SK-N-DZ (cell line): ENCODE measurements around the gene TP53I13.

ENCODE experiments used
- DNase-seq: peaks from one replicate; pipeline ENCODE4 v3.0.0-alpha.2; 2015; ENCODE audit warnings: low spot score

The TP53I13 gene

DNA sequence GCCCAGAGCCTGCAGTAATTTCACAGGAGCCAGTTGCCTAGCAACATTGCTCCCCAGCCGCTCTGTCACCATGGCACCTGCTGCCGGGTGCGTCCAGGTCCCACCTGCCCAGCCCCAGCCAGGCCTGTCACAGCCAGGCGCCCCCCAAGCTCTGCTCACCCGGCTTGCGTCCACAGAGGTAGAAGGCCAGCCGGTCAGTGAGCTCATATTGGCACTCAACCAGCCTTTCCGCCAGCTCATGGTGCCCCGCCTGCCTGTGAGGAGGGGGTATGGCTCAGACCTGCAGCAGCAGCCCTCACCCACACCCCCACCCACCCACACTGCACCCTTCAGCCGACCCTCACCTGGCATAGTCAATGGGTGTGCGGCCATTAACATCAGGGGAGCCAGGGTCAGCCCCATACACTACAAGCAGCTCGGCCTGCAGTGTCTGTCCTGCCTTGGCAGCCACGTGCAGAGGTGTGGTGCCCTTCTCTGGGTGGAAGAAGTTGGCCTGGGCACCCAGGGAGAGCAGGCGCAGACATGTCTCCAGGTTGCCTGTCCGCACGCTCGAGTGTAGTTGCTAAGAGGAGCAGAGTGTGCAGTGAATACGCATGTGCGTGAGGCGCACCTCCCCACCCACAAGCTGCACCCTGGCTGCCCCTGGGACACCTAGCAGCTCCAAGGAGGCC lies 13.2 kb downstream of the TP53I13 start:
- no peak for DNase-seq

DNA sequence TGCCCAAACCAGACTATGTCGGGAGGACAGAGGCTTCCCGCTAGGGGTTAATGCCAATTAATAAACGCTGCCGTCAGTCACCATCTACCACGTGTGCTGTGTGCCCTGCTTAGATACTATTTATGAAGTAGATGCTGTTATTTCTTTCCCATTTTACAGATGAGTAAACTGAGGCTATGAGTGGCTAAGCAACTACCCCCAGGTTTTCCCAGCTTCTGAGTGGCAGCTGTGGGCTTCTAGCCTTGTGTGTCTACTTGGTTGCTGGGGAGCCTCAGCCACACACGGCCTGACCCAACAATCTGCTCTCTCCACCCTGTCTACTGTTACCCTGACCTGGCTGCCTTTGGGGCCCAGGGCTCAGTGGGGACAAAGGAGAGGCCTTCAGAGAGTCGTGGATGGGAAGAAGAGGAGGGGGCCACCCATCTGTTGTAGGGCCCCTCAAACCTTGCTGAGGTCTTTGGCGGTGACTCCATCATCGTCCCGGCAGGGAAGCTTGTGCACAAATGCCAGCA lies 13.8 kb downstream of the TP53I13 start:
- no peak for DNase-seq

DNA sequence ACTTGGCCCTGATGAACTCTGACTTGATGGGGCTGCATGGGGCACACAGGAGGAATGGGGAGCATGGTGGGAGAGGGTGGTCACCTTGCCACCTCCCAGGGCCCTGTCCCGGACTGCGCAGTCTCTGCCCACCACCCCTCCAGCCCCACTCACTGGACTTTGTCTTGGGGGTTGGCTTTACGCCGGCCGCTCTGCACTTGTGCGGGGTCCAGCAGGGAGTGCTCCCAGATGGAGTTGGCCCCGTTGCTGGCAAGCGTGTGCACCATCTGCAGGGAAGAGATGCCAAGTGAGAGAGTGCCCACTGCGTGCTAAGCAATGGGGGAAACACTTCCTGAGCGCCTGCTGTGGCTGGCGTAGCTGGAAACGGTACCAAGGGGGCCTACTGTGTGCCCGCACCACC lies 14.3 kb downstream of the TP53I13 start:
- no peak for DNase-seq

DNA sequence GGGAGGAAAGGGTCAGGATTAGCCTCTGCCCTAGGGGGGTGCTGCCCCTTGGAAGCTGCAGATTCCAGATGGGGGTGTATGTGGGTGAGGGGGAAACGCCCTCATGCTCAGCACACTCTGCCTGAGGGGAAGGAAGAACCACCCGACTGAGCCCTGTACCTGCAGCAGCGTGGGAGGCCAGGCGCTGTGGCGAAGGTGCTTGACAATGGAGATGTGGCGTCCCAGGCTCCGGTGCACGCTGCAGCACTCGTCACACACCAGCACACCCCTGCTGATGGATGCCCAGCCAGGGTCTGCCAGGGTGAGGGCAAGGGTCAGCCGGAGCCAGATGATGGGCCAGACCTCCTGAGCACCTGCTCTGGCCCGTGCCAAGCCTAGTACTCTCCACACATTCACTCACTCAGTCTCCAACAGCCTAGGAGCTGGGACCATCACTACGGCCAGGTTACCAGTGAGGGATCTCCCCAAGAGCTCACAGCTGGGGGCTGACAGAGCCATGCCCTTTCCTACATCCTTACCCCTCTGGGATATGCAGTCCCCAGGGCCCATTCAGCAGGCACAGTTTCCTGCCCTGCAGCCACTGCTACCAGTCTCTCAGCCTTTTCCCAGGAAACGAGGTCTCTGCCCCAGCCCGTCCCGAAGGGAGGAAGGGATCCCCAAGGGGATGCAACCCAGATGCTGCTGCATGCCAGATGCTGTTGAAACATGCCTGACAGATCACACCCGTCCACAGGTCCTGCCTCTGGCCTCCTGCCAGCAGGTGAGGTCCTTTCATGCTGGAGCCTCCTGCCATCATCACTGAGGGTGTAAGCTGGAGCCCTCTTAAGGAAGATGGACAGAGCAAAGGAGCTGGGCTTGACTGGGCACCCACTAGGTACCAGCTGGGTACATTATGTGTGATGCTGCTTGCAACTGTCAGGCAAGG lies 15.1 kb downstream of the TP53I13 start:
- DNase-seq, result no peak

DNA sequence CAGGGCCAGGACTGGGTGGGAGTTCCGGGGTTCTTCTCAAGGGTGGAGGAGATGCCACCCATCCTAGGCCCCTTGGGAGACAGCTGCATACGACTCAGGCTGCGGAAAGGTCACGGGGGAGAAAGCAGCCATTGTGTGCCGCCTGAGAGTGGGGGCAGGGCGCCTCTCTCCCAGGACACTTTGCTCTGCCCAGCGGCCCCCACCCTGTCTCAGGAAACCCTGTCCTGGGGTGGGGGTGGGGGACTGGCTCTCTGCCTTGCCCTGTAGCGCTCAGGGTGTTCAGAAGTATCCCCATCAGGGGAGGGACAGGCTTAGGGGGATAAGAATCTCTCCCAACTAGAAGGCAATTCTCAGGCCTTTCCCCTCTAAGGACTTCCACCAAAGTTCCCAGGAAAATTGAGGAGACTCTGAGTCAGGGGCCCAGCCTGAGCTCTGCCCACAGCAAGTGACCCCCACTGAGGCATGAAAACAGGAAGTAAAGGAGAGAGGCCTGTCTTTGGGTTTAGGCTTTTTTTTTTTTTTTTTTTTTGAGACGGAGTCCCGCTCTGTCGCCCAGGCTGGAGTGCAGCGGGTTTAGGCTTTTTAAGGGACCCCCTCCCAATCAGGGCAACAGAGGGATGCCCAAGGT lies 16.1 kb downstream of the TP53I13 start:
- DNase-seq, result no peak

DNA sequence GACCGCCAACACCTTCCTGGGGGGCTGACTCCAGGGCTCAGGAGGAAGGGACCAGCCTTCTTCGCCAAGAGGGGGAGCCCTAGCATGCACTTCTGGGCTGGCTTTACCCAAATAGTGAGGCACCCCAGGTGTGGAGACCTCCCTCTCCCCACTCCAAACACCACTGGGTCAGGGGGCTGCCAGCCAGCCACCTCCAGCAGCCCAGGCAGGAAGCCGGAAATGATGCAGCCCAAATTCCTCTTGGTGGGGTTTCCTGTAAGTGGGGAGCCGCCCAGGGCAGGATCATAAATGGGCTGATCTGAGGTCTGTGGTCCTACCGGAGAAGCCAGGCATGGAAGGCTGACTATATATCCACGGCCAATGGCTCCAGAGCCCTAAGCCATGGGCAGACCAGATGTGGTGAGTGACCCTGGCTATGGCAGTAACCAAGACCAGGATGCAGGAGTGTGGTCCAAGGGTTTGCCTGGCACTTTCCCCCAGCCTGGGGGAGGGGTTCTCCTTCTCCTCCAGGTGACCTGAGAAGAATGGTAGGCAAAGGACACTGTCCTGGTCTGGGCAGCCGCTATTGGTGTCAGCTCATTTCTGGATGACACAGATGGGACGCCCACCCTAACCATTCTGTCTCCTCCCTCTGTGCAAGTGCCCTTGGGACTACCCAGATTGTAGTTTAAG lies 16.7 kb downstream of the TP53I13 start:
- DNase-seq, result no peak

DNA sequence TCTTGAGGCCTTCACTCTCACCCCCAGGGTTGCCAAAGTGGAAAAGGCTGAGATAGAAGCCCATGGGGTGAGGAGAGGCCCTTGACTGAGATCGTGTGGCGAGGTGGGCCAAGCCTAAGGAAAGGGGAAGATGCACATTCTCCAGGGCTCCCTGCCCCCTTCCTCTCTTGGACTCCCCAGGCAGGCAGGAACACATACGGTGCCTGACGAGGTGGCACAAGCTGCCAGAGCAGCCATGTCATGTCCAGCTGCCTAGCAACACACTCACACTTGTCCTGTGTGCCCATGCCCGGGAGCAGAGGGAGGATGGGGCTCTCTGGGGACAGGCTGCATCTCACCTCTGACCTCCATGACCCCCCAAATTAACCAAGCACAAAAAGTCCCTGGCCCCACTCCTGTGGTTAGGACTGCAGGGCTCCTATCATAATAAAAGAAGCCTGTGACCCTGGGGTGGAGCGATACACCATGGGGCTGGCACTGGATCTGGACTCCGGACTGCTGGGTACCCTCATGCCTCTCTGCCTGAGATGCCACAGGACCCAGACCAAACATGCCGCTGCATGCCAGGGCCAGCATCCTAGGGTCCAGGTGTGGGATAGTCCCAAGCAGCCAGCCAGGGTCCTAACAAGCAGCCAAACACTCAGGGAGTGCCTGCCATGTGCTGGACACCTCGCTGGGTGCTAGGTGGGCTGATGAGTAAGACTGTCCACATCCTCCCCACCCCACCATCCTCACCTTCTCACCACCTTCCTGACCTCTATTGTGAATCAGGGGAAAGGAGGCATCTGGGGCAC lies 18.4 kb downstream of the TP53I13 start:
- no peak for DNase-seq

DNA sequence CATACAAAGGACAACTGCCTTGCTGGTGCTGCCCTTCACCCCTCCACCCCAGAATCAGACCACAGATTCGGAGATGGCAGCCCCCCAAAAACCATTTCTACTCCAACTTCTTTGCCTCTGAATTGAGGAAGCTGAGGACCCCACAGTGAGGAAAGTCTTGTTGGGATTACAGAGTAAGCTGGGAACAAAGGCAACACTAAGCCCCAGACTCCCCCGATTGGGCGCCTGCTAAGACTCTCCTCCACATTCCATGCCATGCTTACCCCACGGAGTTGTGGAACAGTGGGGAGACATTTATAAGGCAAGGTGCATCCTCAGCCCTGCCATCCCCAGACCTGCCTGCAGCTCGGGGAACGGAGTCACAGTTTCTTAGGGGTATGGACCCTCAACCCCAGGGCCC lies 19.1 kb downstream of the TP53I13 start:
- DNase-seq, result no peak

DNA sequence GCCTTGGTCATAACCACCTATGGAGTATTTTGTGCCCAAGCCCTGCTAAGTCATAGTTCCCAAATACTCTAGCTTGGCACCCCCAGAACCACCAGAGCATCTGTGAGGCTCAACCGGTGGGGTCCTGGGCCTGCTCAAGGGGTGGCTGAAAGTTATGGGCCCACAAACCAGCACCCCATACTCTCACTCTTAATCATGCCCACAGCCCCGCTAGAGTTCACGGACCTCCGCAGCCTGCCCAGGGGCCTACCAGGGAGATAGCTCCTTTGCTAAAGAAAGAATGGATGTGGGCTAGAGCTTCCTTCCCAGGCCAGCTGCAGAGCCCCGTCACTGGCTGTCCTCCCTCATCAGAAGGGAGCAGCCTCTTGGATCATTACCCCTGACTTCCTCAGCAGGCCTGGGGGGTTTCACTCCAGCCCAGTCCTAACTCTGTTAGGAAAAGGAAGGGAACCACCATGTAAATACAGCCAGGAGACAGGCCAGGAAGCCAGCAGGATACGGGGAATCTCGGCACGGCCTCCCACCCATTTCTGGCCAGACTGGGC lies 19.6 kb downstream of the TP53I13 start:
- DNase-seq, result no peak

DNA sequence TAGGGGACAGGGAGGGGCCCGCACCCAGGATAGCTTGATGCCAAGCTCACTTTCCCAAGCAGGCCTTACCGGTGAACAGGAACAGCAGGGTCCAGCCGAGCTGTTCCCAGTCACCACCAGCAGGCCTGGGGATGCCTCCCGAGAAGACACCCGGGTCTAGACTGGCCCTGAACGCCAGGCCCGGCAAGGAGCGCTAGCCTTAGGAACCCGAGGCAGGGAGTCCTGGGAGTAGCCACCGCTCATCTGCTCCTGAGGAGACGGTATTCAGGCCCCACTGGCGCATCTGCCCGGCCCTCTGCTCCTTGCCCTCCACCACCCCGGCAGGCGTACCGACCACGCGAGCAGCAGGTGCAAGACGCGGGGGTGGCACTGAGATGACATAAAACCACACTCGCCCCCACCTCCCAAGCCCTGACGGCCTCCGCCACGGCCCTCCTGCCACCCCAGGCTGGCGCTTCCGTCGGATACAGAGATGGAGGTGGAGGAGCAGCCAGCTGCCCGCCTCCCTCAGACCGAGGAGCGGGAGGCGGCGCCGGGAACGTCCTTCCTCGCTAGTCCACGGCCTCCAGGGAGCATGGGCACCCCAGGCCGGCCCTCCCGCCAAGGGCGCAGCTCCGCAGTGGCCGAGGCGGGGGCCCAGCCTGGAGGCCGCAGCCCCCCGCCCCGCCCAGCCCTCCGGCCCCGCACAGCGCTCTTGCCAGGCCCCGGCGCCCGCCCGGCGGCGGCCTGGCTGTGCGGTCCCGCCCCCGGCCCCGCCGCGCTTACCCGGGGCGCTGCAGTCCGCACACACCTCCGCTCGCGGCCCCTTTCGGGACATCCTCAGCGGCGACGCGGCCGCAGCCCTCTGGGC lies 20.3 kb downstream of the TP53I13 start:
- no peak for DNase-seq

DNA sequence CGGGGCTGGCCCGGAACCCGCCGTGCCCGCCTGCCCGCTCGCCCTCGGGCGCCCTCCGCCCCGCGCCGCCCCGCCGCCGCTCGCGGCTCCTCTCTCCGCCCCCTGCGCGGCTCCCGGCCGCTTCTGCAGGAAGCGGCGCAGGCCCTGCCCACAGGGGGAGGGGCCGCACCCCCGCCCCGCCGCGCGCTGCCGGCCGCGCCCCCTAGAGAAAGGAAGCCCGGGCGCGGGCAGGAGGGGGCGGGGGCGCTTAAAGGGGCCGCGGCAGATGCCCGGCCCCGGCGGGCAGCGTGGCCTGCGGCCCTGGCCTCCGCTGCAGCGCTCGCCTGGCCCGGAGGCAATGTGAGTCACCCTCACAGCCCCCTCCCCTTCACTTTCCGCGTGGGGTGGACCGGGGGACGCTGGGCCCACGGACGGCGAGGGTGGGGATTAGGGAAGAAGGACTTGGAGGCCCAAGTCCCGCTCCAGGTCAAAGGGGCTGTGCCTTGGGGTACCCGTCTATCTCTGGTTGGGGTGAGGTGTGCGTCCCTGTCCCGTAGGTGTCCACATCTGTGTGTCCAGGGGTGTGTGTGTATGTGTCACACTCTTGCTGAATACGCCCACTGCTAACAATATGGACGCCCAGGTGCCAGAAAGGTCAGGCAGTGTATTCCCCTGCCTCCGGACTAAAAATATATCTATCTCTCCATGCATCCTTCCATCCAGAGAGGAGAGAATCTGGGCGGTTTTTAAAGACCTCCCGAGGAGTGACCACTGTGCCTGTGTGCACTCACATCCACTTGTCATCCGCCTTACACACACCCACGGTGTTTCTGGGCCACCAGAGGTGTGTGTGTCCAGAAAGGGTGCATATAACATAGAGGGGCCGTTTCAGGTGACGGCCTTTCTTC lies 21.3 kb downstream of the TP53I13 start, which contains the start of gene GIT1:
GIT1 (minus strand) TSS at position 125 of the 887 bp plus-strand sequence. CDS start 270 bp downstream, outside the sequence.
- DNase-seq, result peak; percentile 82

DNA sequence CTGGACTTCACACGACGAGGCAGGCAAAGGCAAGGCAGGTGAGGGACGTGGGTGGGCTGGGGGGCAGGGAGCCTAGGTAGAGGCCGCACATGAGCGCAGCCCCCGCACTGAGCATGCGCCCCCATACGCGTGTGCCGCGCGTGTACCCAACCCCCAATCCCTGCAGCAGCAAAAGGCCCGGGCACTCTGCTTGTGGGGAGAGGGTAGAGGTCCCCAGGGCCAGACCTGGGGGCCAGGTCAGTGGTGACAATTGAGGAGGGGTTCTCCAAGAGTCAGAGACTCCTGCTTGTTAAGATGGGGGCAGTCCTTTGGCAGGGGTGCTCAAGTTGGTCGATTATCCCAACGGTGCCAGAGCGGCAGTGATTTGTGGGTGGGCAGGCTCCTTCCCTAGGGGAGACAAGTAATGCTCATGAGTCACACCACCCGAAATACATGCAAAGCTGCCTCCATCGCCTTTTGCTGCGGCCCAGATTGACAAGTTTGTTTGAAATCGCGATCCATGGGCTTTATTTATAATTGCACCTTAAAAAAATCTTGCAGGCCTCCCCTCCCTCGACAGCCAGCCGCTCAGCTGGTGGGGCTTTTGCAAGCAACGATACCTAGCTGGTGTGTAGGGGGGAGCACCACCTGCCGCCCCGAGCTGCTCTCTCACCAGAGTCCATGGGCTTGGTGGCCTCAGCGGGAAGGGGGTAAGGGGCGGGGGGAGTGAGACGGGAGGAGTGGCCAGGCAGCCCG lies 22.1 kb downstream of the TP53I13 start:
- peak; percentile 61 for DNase-seq

DNA sequence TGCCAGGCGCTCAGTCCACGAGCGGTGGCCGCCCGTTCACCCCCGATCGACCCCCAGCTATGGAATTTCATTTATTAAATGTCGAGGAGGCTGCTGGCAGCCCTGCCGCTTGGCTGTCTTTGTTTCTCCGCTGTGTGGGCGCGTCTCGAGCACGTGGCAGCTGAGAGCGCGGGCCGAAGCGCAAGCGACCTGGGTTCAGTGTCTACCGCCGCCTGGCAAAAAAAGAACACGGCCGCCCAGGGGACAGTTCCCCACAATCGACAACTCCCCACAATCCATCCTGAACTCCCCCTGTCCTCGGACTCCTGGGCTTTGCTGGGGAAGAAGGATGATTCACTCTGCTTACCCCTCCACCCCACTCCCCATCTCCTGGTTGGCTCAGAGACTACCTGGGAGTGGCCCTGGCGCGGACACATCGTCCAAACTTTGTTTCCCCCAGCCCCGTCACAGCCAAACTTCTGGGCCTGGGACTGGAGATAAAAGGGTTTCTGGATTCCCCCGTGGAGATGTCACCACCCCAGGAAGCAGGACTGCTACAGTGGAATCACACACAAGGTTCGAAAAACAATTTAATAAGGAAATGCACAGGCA lies 22.7 kb downstream of the TP53I13 start:
- DNase-seq, result peak; percentile 78

DNA sequence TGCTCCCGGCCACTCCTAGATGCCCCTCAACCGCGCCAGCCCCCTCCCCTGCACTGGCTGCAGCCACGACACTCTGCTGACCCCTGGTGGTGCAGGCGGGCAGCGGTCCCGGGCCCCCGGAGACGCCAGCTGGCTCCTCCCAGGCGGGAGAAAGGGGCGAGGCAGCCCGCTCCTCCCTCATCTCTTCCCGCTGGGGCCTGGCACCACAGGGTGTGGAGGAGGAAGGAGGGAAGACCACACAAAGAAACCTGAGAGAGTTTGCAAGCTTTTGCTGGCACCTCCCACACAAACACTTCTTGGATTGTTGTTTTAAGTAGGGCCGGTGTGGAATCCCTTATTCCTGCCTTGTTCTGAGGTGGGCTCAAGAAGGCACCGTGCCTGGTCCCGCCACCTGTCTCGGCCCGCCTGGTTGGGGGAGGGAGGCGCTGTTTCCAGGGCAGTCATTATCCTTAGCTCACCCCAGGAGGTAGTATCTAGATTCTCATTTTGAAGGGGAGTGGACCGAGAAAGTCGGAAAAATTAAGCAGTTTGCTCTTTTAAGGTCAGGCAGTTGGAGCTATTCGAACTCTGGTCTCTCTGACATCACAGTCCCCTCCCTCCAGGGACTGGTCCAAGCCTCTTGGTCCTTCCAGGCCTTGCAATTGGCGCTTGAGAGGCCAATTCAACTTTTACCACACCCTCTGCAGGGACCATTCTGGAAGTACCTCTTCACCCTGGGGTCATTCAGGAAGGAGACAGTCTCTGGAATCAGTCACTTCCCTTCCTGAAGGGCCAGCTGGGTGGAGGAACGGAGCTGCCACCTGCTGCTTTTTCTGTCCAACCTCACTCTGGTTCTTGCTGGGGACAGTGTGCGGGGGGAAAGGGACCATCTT lies 23.5 kb downstream of the TP53I13 start:
- DNase-seq, result peak; percentile 92

DNA sequence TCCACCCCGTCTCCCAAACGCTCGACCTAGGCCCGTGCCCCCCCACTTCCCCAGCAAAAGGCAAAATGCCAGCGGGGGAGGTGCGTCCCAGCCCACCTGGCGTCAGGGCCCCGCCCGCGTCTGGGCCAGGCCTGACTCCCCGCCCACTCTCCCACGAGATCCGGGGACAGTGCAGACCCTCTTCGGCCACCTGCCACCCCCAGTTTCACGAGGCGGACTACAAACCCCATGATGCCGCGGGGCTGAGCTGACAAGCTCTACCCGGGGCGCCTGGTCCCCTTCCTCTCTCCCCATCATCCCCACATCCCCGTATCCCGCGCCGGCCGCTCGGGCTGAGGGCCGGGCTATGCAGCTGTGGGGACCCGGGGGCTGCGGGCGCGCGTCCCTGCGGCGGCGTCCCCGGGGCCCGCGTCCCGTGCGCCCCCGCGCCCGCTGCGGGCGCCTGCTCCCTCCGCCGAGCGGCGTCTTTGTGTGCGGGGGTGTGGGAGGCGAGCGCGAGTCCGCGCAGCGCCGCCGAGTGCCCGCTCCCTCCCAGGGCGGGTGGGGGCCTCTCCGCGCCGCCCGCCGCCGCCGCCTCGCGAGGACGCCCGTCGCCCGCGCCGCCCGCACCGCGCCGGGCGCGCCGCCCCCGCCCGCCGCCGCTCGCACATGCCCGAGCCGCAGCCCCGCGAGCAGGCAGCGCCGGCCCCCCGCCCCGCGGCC lies 24.5 kb downstream of the TP53I13 start, which contains the start of gene ANKRD13B:
ANKRD13B (plus strand) TSS at position 283 of the 702 bp plus-strand sequence. CDS start 490 bp downstream, outside the sequence.
- peak; percentile 85 for DNase-seq
